IgD-negative memory B cell (primary cell): ENCODE data around the gene HECTD4. TPM values are rescaled to one million over a fixed set of nuclear protein-coding genes. Genes with fewer than 3 reads are reported as not detected.
"Not testable (repeated sequence)": the region's sequence is repeated elsewhere in the genome, so short reads cannot be mapped to it uniquely, and the experiment has no call there.

Experiments
- H3K27ac Mint-ChIP-seq, 3 donors: one replicate each; pipeline ENCODE4 v1.8.0; 2020 to 2022; ENCODE audit warnings: mild to moderate bottlenecking in 3 of 3, mixed read lengths in 3 of 3, moderate library complexity in 1 of 3
- H3K27me3 Mint-ChIP-seq: one replicate; pipeline ENCODE4 v1.8.0; 2021; ENCODE audit warnings: mixed read lengths
- H3K36me3 Mint-ChIP-seq: one replicate; pipeline ENCODE4 v1.8.0; 2020; ENCODE audit warnings: mild to moderate bottlenecking, mixed read lengths
- H3K4me1 Mint-ChIP-seq, 3 donors: one replicate each; pipeline ENCODE4 v1.8.0; 2020 to 2022; ENCODE audit warnings: mixed read lengths in 3 of 3, mild to moderate bottlenecking in 1 of 3
- H3K4me3 Mint-ChIP-seq, 4 donors: one replicate each; pipeline ENCODE4 v1.8.0; 2020 to 2022; ENCODE audit warnings: mild to moderate bottlenecking in 4 of 4, mixed read lengths in 4 of 4, moderate library complexity in 3 of 4
- H3K9me3 Mint-ChIP-seq, 3 donors: one replicate each; pipeline ENCODE4 v1.8.0; 2020 to 2021; ENCODE audit warnings: mixed read lengths in 3 of 3, mild to moderate bottlenecking in 1 of 3
- polyA plus RNA-seq: library from polyadenylated mRNA; unstranded; fragments of 300-500 nt; fragmentation: Illumina TruSeq; gene quantifications from one replicate; pipeline ENCODE4 v1.2.3, GENCODE V29; 2021

HECTD4 gene
- polyA plus RNA-seq, 1 donor from 2014 or later = 6.8 TPM

GRCh38 chr12:112111931-112112330 is 270.3 kb downstream of the HECTD4 start:
- Mint-ChIP-seq H3K4me3 (no peak overlapping the region), H3K27me3 (no peaks in the 10 kb centered on the region), H3K36me3 (no peaks in the 10 kb centered on the region), H3K9me3 (peaks cover 0 to 2% (median 0%) of the 10 kb centered on the region in 3 donors), H3K4me1 (peaks cover 9 to 18% (median 10%) of the 10 kb centered on the region in 3 donors), H3K27ac (peak overlapping the region in 1 of 3 donors; percentile 27)

- not testable (repeated sequence) for H3K36me3 Mint-ChIP-seq, H3K27me3 Mint-ChIP-seq, H3K9me3 Mint-ChIP-seq
- peak overlapping the region in 2 of 4 donors; percentile 23 to 93 for H3K4me3 Mint-ChIP-seq
- H3K27ac Mint-ChIP-seq = peak overlapping the region in 1 of 3 donors; percentile 16
- H3K4me1 Mint-ChIP-seq = peaks cover 14 to 24% (median 16%) of the 10 kb centered on the region in 3 donors
Measured at GRCh38 chr12:112110787-112111662, 271.2 kb downstream of the HECTD4 start.

Other genes starting within 250 kb of the HECTD4 start
- gene RPL6, start 27.2 kb upstream of the HECTD4 start, polyA plus RNA-seq = 701 TPM
- gene PTPN11, start 36.5 kb upstream of the HECTD4 start, polyA plus RNA-seq = 69.9 TPM